ENCODE data around the gene HOMER1. TPM values are rescaled to one million over a fixed set of nuclear protein-coding genes. Genes with fewer than 3 reads are reported as not detected.

Gene HOMER1
- total and polyA plus RNA-seq, 2 of the 13 experiments (the other 11 are each of a cell fraction or from before 2014, with no cell fraction given): 5.3 to 24.8 TPM

DNA sequence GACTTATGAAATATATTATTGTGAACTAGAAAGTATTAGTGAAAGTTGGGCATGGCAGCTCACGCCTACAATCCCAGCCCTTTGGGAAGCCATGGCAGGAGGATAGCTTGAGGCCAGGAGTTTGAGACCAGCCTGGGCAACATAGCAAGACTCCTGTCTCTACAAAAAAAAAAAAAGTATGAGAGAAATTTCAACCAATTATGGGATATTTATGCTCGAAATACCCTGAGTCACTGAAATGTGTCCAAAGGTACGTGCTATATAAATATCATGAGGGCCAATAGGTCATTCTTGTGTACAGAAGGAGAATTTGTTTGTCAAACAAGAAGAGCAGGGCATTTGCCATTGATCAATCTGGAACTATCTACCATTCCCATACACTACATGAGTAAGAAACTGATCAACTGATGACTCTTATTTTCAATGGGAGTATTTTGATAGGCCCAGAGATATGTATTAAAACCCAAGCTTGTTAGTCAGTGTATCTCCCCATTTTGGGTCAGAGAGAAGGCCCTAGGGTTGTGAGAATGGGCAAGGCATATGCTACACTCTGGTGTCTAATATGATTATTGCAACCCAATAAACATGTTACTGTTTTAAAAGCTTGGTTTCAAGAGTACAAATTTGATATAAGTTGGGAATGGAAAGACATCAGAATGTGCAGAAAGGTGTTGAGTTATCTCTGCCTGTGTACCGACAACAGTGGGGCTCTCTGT lies 21.7 kb upstream of the HOMER1 start (continued):
- TF ChIP-seq CEBPZ (IDR thresholded peaks at IDR 0.05; ENCODE audit: low read length) (no peak), ZNF430 (CRISPR knock-in tag; IDR thresholded peaks at IDR 0.05) (no peak), SETDB1 (CRISPR knock-in tag; IDR thresholded peaks at IDR 0.05; ENCODE audit: borderline replicate concordance) (no peak), ZFP36L2 (CRISPR knock-in tag; IDR thresholded peaks at IDR 0.05) (no peak), THYN1 (CRISPR knock-in tag; IDR thresholded peaks at IDR 0.05; ENCODE audit: borderline replicate concordance, low read depth) (no peak), ZKSCAN8 (CRISPR knock-in tag; IDR thresholded peaks at IDR 0.05; ENCODE audit: borderline replicate concordance) (no peak), SNAI1 (CRISPR knock-in tag; IDR thresholded peaks at IDR 0.05; ENCODE audit: borderline replicate concordance) (no peak), ARNTL (CRISPR knock-in tag; IDR thresholded peaks at IDR 0.05) (0 out of 2 replicates have a peak, but pooled peaks have one; percentile 29), FOSL1 (CRISPR knock-in tag; IDR thresholded peaks at IDR 0.05; ENCODE audit: borderline replicate concordance) (peak; percentile 75; the same call in 1 of the 2 replicates), PLSCR1 (CRISPR knock-in tag; IDR thresholded peaks at IDR 0.05; ENCODE audit: borderline replicate concordance) (no peak), POLR2G (IDR thresholded peaks at IDR 0.05; ENCODE audit: low read depth, low read length) (no peak), GATA4 (IDR thresholded peaks at IDR 0.05; ENCODE audit: borderline replicate concordance, low read depth) (no peak), ZNF407 (CRISPR knock-in tag; IDR thresholded peaks at IDR 0.05; ENCODE audit: not compliant biosample characterization) (no peak)
- TF ChIP-seq, protein P1, sequence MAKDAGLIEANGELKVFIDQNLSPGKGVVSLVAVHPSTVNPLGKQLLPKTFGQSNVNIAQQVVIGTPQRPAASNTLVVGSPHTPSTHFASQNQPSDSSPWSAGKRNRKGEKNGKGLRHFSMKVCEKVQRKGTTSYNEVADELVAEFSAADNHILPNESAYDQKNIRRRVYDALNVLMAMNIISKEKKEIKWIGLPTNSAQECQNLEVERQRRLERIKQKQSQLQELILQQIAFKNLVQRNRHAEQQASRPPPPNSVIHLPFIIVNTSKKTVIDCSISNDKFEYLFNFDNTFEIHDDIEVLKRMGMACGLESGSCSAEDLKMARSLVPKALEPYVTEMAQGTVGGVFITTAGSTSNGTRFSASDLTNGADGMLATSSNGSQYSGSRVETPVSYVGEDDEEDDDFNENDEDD (CRISPR knock-in tag; IDR thresholded peaks at IDR 0.05; ENCODE audit: borderline replicate concordance): no peak
